ENCODE data around the gene TNIP3. TPM values are rescaled to one million over a fixed set of nuclear protein-coding genes. Genes with fewer than 3 reads are reported as not detected.

Gene TNIP3
- total RNA-seq, 4 donors from 2014 or later, result 0.48 TPM; not detected in 3

- Histone ChIP-seq H3K4me1 (no peaks in the 10 kb centered on the region), H3K4me3 (no peak overlapping the region), H3K36me3 (no peaks in the 10 kb centered on the region), H3K9me3 (no peaks in the 10 kb centered on the region), H3K27ac (no peak overlapping the region), H3K27me3 (no peaks in the 10 kb centered on the region)
- TF ChIP-seq POLR2A (IDR thresholded peaks at IDR 0.05), result no peak
- no peak for TF ChIP-seq CTCF (IDR thresholded peaks at IDR 0.05)
- no peak for DNase-seq
- intact Hi-C loops (cut with DNase I; ENCODE audit: low total_unique reads), result no loop called here
Observed at GRCh38 chr4:121088867-121089266, 75.3 kb downstream of the TNIP3 start.

Small RNA genes lying within 50 kb of the gene (small RNA-seq; reads per million reads assigned to genes)
- gene RNU6-948P, result not detected

Other genes starting within 250 kb of the TNIP3 start
- gene PRDM5, start 241.6 kb downstream of the TNIP3 start, total RNA-seq, result 10 to 100 TPM; 37.6 to 96.6 (median 52.6) TPM
- 10 to 100 TPM in 1 of 4 donors, 1 to 10 TPM in 3; 1.5 to 10.9 (median 8.0) TPM for gene NDNF, start 91.8 kb downstream of the TNIP3 start, total RNA-seq
- 1 to 10 TPM in 1 of 4 donors, not detected in 3; 3.0 TPM for gene QRFPR, start 216.7 kb upstream of the TNIP3 start, total RNA-seq